Activated CD8-positive, alpha-beta memory T cell treated with anti-CD3 and anti-CD28 coated beads, Interleukin-2, amount 50 U/mL, for 4 hours (primary cell): ENCODE results near the gene OR13H1.
"Not testable (repeated sequence)": the region's sequence is repeated elsewhere in the genome, so short reads cannot be mapped to it uniquely, and the experiment has no call there.

Experiments
- DNase-seq: peaks from one replicate; pipeline ENCODE4 v3.0.0-alpha.2; 2020

The OR13H1 gene

GRCh38 chrX:131543774-131544173 is at the start of gene OR13H1:
Gene OR13H1 (plus strand): TSS chrX:131544074. CDS start chrX:131544074, 0 bp downstream.
- DNase-seq = no peak

GRCh38 chrX:131501556-131501955 is 42.3 kb upstream of the OR13H1 start:
- not testable (repeated sequence) for DNase-seq

- no peak for DNase-seq
Measured at GRCh38 chrX:131513159-131513914, 30.5 kb upstream of the OR13H1 start.

GRCh38 chrX:131521824-131522223 is 22.1 kb upstream of the OR13H1 start:
- DNase-seq = no peak

- no peak for DNase-seq
Measured at GRCh38 chrX:131544218-131544617, 344 bp downstream of the OR13H1 start.

- DNase-seq = no peak
Measured at GRCh38 chrX:131549011-131549410, 5.1 kb downstream of the OR13H1 start.

GRCh38 chrX:131552453-131552852 is 8.6 kb downstream of the OR13H1 start:
- DNase-seq = not testable (repeated sequence)

GRCh38 chrX:131558562-131558961 is 14.7 kb downstream of the OR13H1 start:
- DNase-seq = no peak

GRCh38 chrX:131564553-131565229 is 20.8 kb downstream of the OR13H1 start:
- no peak for DNase-seq

GRCh38 chrX:131565909-131566308 is 22.0 kb downstream of the OR13H1 start:
- no peak for DNase-seq

GRCh38 chrX:131571348-131571747 is 27.5 kb downstream of the OR13H1 start:
- no peak for DNase-seq

GRCh38 chrX:131572372-131573014 is 28.6 kb downstream of the OR13H1 start:
- no peak for DNase-seq

- no peak for DNase-seq
Measured at GRCh38 chrX:131577413-131577812, 33.5 kb downstream of the OR13H1 start.

- no peak for DNase-seq
Measured at GRCh38 chrX:131577999-131578734, 34.3 kb downstream of the OR13H1 start.

- DNase-seq = not testable (repeated sequence)
Measured at GRCh38 chrX:131578735-131579367, 35.0 kb downstream of the OR13H1 start.

GRCh38 chrX:131588995-131589394 is 45.1 kb downstream of the OR13H1 start:
- DNase-seq = no peak
